GM19324 (cell line): ENCODE measurements around the gene DUOX1.
"Not testable (repeated sequence)": the region's sequence is repeated elsewhere in the genome, so short reads cannot be mapped to it uniquely, and the experiment has no call there.

ENCODE experiments used
- ATAC-seq: cut with Tn5 transposase; IDR thresholded peaks from one replicate; pipeline ENCODE4 v1.9.1; 2021; ENCODE audit warnings: mild to moderate bottlenecking, moderate library complexity; ENCODE audit not compliant: unreplicated experiment, low FRiP score

The DUOX1 gene

GRCh38 chr15:45120081-45120972 is 9.5 kb upstream of the DUOX1 start:
- ATAC-seq, result no peak

- no peak for ATAC-seq
These were observed 8.8 kb upstream of the DUOX1 start for GRCh38 chr15:45121020-45121419.

DNA sequence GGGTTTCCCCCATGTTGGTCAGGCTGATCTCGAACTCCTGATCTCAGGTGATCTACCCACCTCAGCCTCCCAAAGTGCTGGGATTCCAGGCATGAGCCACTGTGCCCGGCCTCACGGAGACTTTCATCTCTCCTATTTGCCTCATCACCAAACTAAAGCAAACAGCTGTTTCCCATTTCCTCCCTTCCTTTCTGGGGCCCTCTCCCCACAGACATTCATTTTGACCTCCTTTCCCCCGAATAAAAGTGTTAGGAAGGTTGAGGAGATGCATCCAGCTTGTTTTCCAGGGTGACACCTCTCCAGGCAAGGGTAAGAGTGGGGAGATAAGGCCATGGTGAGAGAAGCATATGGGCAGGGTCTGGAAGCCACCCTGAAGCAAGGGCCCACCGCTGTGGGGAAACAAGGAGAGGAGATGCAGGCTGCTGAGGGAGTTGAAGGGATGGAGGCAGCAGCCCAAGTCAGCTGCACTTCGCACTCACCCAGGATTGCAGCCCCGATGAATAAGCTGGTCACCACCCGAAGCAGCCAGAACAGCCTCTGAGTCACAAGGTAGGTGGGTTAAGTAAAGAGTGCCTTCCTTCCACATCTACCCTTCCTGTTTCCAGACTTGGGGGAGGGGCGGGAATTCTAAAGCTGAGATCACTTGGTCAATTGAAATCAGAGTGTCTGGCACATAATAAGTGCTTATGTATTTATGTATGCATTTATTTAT is 7.9 kb upstream of the DUOX1 start:
- no peak for ATAC-seq

DNA sequence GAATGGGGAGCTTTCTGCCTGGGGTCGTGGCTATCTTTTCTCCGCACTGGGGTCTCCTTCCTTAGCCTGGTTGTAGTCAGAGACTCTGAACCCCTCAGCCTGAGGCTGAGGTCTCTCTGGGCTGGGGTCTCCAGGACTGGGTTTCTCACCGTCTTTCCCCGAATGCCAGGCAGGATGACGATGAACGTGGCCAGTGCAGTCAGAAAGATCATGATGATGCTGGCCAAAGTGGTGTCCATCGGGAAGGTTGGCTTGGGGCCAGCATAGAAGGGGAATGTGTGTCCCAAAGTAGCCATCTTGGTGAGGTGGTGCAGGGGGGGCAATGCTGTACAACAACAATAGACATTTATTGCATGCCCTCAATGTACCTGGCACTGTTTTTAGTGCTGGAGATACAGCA is 7.1 kb upstream of the DUOX1 start:
- no peak for ATAC-seq

DNA sequence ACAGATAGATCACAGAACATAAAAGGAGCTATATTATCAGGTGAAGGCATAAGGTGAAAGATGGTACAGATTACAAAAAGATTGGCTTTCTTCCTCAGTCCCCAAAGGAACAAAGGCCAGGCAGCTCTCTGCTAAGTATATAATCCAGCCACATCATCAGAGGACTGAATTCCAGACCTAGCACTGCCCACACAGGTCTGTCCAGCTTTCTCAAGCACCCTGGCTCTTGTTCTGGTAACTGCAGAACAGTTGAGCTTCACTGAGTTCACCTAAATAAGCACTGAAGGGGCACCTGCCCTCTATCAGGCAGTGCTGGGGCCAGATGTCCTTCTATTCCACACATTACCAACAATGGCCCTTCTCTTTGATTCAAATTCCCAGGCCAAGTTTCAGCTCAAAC is 6.4 kb upstream of the DUOX1 start:
- no peak for ATAC-seq

DNA sequence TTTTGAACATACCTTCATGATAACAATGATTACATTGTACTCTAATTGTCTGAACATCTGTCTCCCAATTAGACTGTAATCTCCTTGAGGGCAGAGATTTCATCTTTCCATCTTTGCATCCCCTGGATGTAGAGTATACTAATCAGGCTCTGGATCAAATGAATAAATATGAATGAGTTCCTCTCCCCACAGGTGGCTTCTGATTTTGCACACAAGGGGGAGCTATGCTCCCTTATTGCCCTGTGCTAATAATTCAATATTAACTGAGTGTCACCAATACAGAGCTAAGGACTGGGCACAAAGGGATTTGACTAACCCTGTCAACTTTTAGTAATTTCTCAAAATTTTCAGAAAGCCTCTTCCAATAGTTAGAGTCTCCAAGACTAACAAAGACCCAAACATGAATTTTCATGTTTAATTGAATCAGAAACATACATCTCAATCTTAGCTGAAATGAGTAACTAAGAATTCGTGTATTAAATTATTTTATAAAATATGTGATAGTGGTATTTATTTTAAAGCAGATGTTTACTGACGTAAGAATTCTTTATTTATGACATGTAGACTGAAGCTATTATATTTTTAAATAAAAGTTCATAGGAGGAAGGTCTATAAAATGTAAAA is 3.1 kb upstream of the DUOX1 start:
- no peak for ATAC-seq

GRCh38 chr15:45128971-45129639 is 689 bp upstream of the DUOX1 start:
- no peak for ATAC-seq

GRCh38 chr15:45130291-45131000 is 652 bp downstream of the DUOX1 start:
- no peak for ATAC-seq

DNA sequence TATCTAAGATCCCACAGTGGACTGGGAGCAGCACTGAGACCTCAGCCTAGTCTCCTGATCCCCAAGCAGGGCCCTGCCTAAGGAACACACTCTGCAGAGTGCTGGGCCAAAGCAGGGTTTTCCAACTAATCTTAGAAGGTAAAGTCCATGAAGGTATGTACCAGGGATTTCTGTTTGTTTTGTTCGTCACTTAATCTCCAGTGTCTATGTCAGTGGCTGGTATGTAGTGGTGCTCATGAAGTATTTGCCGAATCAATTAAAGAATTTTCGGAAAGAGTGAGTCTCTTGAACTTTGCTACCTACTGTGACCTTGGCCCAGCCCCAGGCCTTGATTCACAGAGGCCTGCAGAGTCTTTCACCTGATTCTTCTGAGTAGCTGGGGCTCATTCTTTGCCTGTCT is 1.7 kb downstream of the DUOX1 start:
- ATAC-seq, result no peak

GRCh38 chr15:45132844-45133560 is 3.2 kb downstream of the DUOX1 start:
- no peak for ATAC-seq

GRCh38 chr15:45133561-45133920 is 3.7 kb downstream of the DUOX1 start:
- ATAC-seq, result no peak

DNA sequence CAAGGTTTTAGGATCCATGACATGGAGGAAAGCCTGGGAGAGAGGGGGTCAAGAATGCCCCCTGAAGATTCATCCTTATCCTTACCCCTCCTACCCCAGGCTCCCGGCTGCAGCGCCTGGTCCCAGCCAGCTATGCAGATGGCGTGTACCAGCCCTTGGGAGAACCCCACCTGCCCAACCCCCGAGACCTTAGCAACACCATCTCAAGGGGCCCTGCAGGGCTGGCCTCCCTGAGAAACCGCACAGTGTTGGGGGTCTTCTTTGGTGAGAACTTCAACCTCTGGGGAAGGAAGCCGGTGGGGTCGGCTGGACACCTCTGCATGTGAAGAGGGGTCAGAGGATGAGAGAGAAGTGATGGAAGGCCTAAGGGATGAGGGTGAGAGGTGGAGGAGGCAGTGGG is 4.3 kb downstream of the DUOX1 start:
- no peak for ATAC-seq

GRCh38 chr15:45134682-45135604 is 5.1 kb downstream of the DUOX1 start:
- no peak for ATAC-seq

- not testable (repeated sequence) for ATAC-seq
These were observed 6.0 kb downstream of the DUOX1 start for GRCh38 chr15:45135705-45136377.

DNA sequence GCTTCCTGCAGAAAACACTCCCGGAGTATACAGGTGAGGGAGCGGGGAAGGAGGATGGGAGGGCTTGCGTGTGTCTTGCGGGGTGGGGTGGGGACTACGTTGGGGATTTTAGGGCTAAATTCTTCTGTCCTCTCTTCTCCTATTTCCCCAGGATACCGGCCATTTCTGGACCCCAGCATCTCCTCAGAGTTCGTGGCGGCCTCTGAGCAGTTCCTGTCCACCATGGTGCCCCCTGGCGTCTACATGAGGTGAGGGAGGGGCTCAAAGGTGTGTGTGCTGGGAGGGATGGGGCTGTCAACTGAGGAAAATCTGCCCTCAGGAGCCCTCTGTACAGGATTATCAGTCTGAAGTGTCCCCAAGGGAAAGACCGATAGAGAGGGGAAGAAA is 6.6 kb downstream of the DUOX1 start:
- no peak for ATAC-seq

DNA sequence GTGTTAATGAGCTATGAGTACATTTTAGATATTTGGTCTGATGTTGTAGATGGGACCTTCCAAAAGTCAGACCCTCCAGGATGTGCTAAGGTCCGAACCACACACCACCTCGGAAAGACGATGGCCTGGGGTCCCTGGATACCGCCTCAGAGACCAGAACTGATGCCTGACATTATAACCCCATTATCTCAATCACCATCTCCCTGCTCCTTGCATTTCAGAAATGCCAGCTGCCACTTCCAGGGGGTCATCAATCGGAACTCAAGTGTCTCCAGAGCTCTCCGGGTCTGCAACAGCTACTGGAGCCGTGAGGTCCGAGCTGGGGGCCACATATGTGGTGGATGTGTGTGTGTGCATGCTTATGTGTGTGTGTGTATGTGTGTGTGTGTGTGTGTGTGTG is 7.9 kb downstream of the DUOX1 start:
- ATAC-seq, result no peak

GRCh38 chr15:45138814-45139765 is 9.3 kb downstream of the DUOX1 start:
- no peak for ATAC-seq
